A204.1 (cell line): Measurements from ENCODE around the gene RGS12.

Source experiments
- FAIRE-seq: peaks from 2 replicates; lab custom pipeline; 2012; peaks lifted over from hg19 to GRCh38; lab: Jason Lieb, UNC

The RGS12 gene

GRCh38 chr4:3255611-3256186, 37.1 kb upstream of the RGS12 start:
- no peak for FAIRE-seq

GRCh38 chr4:3256230-3257102, 36.4 kb upstream of the RGS12 start:
- FAIRE-seq = no peak

- no peak for FAIRE-seq
Observed at GRCh38 chr4:3257103-3257555, 35.7 kb upstream of the RGS12 start.

GRCh38 chr4:3257556-3258482, 35.0 kb upstream of the RGS12 start:
- FAIRE-seq = no peak

- FAIRE-seq = no peak
Observed at GRCh38 chr4:3261411-3262207, 31.2 kb upstream of the RGS12 start.

- no peak for FAIRE-seq
Observed at GRCh38 chr4:3262208-3263052, 30.4 kb upstream of the RGS12 start.

GRCh38 chr4:3263053-3263875, 29.6 kb upstream of the RGS12 start:
- no peak for FAIRE-seq

GRCh38 chr4:3263876-3264193, 29.0 kb upstream of the RGS12 start:
- FAIRE-seq = no peak

GRCh38 chr4:3266076-3266475, 26.7 kb upstream of the RGS12 start:
- no peak for FAIRE-seq

GRCh38 chr4:3267576-3268394, 25.0 kb upstream of the RGS12 start:
- no peak for FAIRE-seq

GRCh38 chr4:3268395-3269104, 24.3 kb upstream of the RGS12 start:
- FAIRE-seq = no peak

- FAIRE-seq = no peak
Observed at GRCh38 chr4:3269105-3269927, 23.5 kb upstream of the RGS12 start.

- FAIRE-seq = no peak
Observed at GRCh38 chr4:3269991-3270611, 22.7 kb upstream of the RGS12 start.

GRCh38 chr4:3271131-3271530, 21.7 kb upstream of the RGS12 start:
- no peak for FAIRE-seq

GRCh38 chr4:3276986-3277385, 15.8 kb upstream of the RGS12 start:
- FAIRE-seq = no peak

GRCh38 chr4:3280466-3280865, 12.4 kb upstream of the RGS12 start:
- no peak for FAIRE-seq

GRCh38 chr4:3283483-3283882, 9.3 kb upstream of the RGS12 start:
- no peak for FAIRE-seq
